Upper lobe of left lung (tissue), 4 donors: ENCODE data around the gene NENF.

Source experiments
- CTCF ChIP-seq, 6 experiments: fragments of 450-650 bp in 4 of 6; fragments of 200-600 bp in 2 of 6; sonication (generic) in 2 of 6; IDR thresholded peaks; one replicate each; pipeline ENCODE4 v1.5.1; 2016 to 2019; ENCODE audit warnings: antibody characterized with exemption in 6 of 6
- EP300 ChIP-seq, 4 donors: sonication (generic); formaldehyde crosslinking; IDR thresholded peaks; one replicate each; pipeline ENCODE4 v1.5.1; 2017; ENCODE audit warnings: antibody characterized with exemption in 4 of 4, control low read depth in 2 of 4
- POLR2A ChIP-seq, 4 donors: fragments of 450-650 bp; IDR thresholded peaks; one replicate each; pipeline ENCODE4 v1.5.1; 2016 to 2017; ENCODE audit warnings: antibody characterized with exemption in 4 of 4, mild to moderate bottlenecking in 2 of 4
- POLR2AphosphoS5 ChIP-seq, 2 donors: sonication (generic); formaldehyde crosslinking; IDR thresholded peaks; one replicate each; pipeline ENCODE4 v1.5.1; 2017; ENCODE audit warnings: antibody characterized with exemption in 2 of 2

GRCh38 chr1:212453156-212453857, 20.6 kb downstream of the NENF start:
- TF ChIP-seq POLR2A (IDR thresholded peaks at IDR 0.05) (no peak), POLR2AphosphoS5 (IDR thresholded peaks at IDR 0.05) (no peak), CTCF (IDR thresholded peaks at IDR 0.05) (no peak), EP300 (IDR thresholded peaks at IDR 0.05) (no peak)
